Astrocyte of the cerebellum (primary cell): Measurements from ENCODE around the gene CBY1.

Source experiments
- DNase-seq: peaks from one replicate; pipeline ENCODE4 v3.0.0-alpha.2; 2011; ENCODE audit warnings: low read depth
- H3K4me3 ChIP-seq: 2 replicates; pipeline ENCODE4 v1.5.1; 2011; ENCODE audit warnings: mild to moderate bottlenecking, low read depth, low read length, moderate library complexity
- in situ Hi-C: cut with HindIII; loops from 2 replicates; pipeline ENCODE4 v1.10.0; 2017; ENCODE audit warnings: low sequenced_read_pairs
- TF ChIP-seq, protein P1 (sequence below): IDR thresholded peaks from 2 replicates; pipeline ENCODE4 v1.5.1; 2012; ENCODE audit warnings: low read length, low read depth, moderate library complexity, mild to moderate bottlenecking; ENCODE audit errors: missing control alignments

The CBY1 gene

GRCh38 chr22:38656256-38657044 lies at the start of gene CBY1, which contains the start of gene FAM227A:
CBY1 (plus strand) TSS chr22:38656638; CDS start chr22:38668055, 11,417 bp downstream.
FAM227A (minus strand) TSS chr22:38656392; CDS start chr22:38650168, 6,224 bp downstream.
- peak; percentile 79 for DNase-seq
- in situ Hi-C loops = no loop called here
- TF ChIP-seq, protein P1, sequence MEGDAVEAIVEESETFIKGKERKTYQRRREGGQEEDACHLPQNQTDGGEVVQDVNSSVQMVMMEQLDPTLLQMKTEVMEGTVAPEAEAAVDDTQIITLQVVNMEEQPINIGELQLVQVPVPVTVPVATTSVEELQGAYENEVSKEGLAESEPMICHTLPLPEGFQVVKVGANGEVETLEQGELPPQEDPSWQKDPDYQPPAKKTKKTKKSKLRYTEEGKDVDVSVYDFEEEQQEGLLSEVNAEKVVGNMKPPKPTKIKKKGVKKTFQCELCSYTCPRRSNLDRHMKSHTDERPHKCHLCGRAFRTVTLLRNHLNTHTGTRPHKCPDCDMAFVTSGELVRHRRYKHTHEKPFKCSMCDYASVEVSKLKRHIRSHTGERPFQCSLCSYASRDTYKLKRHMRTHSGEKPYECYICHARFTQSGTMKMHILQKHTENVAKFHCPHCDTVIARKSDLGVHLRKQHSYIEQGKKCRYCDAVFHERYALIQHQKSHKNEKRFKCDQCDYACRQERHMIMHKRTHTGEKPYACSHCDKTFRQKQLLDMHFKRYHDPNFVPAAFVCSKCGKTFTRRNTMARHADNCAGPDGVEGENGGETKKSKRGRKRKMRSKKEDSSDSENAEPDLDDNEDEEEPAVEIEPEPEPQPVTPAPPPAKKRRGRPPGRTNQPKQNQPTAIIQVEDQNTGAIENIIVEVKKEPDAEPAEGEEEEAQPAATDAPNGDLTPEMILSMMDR = no peak
- H3K4me3 ChIP-seq = peak within 1 kb of the TSS; percentile 73

DNA sequence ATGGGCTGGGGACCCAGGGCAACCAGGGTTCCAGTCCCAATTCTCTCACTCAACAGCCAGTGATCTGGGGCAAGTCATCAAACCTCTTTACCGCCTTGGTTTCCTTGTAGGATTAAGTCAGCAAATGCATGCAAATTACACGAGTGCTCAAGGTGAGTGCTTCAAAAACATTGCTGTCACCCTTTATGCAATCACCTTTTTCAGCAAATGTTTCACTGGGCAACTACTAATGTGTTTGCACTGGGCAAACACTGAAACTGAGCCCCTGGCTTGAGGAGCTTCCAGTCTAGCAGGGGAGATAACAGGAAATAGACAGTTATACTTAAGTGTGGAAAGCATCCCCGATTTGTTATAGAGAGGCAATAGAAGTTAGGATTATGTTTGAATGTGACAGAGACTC lies 48.8 kb upstream of the CBY1 start:
- TF ChIP-seq, protein P1 = no peak
- no peak for DNase-seq
- H3K4me3 ChIP-seq = no peak overlapping the region
- in situ Hi-C loops = no loop called here

DNA sequence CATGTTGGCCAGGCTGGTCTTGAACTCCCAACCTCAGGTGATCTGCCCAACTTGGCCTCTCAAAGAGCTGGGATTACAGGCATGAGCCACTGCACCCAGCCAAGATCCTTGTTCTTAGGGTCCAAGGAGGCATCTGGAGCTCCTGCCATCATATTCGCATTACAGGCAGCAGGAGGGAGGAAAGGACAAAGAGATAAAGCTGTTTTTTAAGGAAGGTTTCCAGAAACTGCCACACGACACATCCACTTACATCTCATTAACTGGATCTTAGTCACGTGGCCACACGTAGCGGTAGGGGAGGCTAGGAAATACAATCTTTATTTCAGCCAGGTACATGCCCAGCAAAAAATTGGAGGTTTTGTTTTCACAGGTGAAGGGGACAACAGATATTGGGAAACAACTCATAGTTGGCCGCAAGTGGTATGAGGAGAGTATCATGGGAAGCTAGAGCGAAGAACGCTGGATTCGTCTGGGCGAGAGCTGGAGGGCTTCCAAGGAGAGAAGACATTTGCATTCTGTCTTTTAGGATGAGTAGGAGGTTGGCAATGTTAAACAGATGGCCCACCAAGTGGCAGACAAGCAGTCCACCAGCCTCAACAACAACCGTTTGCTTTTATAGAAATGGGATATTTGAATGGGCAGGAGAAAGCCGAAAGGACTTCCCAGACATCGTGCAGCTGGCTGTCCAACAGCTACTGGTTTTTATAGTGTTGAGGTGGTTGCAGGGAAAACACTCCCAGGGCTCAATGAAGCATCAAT lies 47.3 kb upstream of the CBY1 start:
- TF ChIP-seq, protein P1 = no peak
- in situ Hi-C loops = no loop called here
- no peak overlapping the region for H3K4me3 ChIP-seq
- no peak for DNase-seq

- H3K4me3 ChIP-seq = no peak overlapping the region
- TF ChIP-seq, protein P1 = no peak
- no peak for DNase-seq
- in situ Hi-C loops = no loop called here
These were observed 46.2 kb upstream of the CBY1 start for GRCh38 chr22:38610234-38610633.

GRCh38 chr22:38611559-38611958 lies 44.9 kb upstream of the CBY1 start:
- TF ChIP-seq, protein P1 = no peak
- in situ Hi-C loops = no loop called here

GRCh38 chr22:38612217-38613006 lies 44.0 kb upstream of the CBY1 start:
- DNase-seq = no peak
- no peak overlapping the region for H3K4me3 ChIP-seq
- in situ Hi-C loops = no loop called here
- TF ChIP-seq, protein P1 = no peak

More at GRCh38 chr22:38611559-38611958, 44.9 kb upstream of the CBY1 start:
- no peak for DNase-seq
- H3K4me3 ChIP-seq = no peak overlapping the region
